ENCODE data around the gene ARFIP2. TPM values are rescaled to one million over a fixed set of nuclear protein-coding genes. Genes with fewer than 3 reads are reported as not detected.

ARFIP2 gene
- total RNA-seq, 3 donors from 2014 or later = 55.4 to 59.6 (median 56.5) TPM

DNA sequence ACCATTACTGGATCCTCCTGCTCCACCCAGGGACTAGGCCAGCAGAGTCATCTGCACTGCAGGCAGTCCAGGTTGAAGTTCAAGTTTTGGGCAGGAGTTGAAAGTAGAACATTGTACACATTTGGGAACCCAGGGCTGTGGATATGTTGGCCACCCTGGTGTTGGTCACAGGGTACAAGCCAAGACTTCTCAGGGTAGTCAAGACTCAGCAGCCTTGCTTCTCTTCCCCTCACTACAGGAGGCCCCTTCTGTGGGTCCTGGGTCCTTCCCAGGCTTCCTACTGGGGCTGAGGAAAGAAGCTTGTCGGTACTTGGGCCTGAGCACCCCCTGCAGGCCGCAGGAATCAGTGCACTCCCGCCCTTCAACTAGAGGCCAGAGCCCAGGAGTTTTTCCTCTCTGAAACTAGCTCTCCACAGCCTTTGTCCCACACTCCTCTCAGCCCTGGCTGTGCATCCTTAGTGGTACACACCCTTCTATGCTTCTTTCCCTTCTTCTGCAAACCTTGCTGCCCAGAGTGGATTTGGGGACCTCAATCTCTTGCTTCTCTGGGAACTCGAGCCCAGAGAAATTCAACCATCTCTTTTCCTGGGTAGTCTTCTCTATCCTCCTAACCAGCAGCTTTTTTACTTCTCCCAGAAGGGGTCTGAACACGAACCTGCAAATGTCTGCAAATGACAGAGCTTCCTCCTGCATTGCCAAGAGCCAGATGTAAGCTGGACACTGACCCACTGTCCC, 37.7 kb downstream of the ARFIP2 start:
- no peak overlapping the region for H3K4me3 Mint-ChIP-seq
- H3K36me3 Mint-ChIP-seq (ENCODE audit: insufficient read depth) = no peaks in the 10 kb centered on the region
- no peaks in the 10 kb centered on the region for H3K4me1 Mint-ChIP-seq (ENCODE audit: low read depth)
- ATAC-seq (peak; percentile 87 to 88), DNase-seq (peak; percentile 55)
- no peaks in the 10 kb centered on the region for H3K9me3 Mint-ChIP-seq
- no peaks in the 10 kb centered on the region for H3K27me3 Mint-ChIP-seq (ENCODE audit: low read depth)

DNA sequence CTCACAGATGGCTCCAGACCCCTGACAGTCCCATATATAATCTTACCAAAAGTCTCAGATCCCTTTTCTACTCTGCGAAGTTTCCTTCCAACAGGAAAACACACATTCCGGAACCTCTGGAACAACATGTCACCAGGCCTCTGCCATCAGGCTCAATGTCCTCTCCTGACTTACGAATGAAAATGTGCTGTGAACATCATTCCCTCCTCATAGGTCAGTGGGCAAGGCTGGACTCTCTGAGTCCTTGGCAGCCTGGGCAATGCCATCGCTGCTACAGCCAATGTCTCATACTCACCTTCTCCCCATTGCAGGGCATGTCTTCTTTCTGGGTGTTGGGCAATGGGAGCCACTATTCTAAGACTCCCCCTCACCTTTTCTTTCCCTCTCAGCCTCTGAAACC, 38.7 kb downstream of the ARFIP2 start:
- H3K36me3 Mint-ChIP-seq (ENCODE audit: insufficient read depth) = no peaks in the 10 kb centered on the region
- H3K9me3 Mint-ChIP-seq = no peaks in the 10 kb centered on the region
- DNase-seq (no peak), ATAC-seq (no peak)
- H3K27me3 Mint-ChIP-seq (ENCODE audit: low read depth) = no peaks in the 10 kb centered on the region
- H3K4me1 Mint-ChIP-seq (ENCODE audit: low read depth) = no peaks in the 10 kb centered on the region
- no peak overlapping the region for H3K4me3 Mint-ChIP-seq

DNA sequence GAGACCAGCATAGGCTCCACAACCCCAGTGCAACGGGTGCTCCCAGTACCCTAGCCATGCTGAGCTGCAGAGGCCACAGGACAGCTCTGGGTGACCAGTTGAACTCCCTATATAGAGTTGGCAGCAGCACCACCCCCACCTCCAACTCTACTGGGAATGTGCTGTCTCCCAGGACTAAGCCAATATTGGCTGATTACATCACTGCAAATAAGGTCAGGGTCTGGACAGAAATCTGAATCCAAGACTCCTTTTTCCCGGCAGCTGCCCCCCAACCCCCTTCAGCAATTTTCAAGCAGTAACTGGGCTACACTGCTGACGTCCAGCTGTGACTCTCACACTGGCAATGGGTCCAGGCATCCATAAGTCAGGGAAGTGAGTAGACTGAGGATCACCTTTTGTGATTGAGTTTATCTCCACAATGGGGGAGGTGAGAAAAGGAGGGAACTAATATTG, 40.2 kb downstream of the ARFIP2 start, which contains the start of gene HPX:
HPX (minus strand) TSS at position 82 of the 453 bp plus-strand sequence; CDS start at position 58, 24 bp downstream.
- no peaks in the 10 kb centered on the region for H3K4me1 Mint-ChIP-seq (ENCODE audit: low read depth)
- ATAC-seq (no peak), DNase-seq (no peak)
- no peaks in the 10 kb centered on the region for H3K27me3 Mint-ChIP-seq (ENCODE audit: low read depth)
- no peaks in the 10 kb centered on the region for H3K36me3 Mint-ChIP-seq (ENCODE audit: insufficient read depth)
- no peak within 1 kb of the TSS for H3K4me3 Mint-ChIP-seq
- no peaks in the 10 kb centered on the region for H3K9me3 Mint-ChIP-seq

DNA sequence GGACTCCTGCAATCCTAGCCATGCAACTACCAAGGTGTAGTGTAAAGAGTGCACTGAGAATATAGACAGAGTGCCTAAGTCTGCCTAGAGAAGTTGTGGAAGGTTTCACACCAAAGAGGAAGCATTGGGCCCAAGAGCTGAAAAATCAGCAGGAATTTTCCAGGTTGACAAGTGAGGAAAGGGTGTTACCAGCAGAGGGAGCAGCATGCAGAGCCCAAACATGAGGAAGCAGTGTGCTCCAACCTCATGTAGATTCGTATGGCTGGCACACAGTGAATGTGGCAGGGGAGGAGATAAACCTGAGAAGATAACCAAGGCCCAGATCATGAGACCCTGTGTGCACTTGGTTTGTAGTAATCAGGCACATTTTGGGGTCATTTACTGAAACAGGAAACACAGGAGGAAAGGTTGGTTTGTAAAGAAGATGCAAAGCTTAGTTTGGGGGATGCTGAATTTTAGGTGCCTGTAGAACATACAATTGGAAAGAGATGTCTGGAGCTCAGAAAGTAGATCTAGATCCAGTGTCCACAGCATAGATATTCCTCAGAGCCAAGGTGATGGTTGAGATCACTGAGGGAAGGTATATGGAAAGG, 42.1 kb downstream of the ARFIP2 start:
- no peak overlapping the region for H3K4me3 Mint-ChIP-seq
- no peaks in the 10 kb centered on the region for H3K9me3 Mint-ChIP-seq
- H3K27me3 Mint-ChIP-seq (ENCODE audit: low read depth) = no peaks in the 10 kb centered on the region
- peak; percentile 24 for DNase-seq
- peak in 1 of 2 donors; percentile 29 for ATAC-seq
- H3K36me3 Mint-ChIP-seq (ENCODE audit: insufficient read depth) = no peaks in the 10 kb centered on the region
- no peaks in the 10 kb centered on the region for H3K4me1 Mint-ChIP-seq (ENCODE audit: low read depth)

DNA sequence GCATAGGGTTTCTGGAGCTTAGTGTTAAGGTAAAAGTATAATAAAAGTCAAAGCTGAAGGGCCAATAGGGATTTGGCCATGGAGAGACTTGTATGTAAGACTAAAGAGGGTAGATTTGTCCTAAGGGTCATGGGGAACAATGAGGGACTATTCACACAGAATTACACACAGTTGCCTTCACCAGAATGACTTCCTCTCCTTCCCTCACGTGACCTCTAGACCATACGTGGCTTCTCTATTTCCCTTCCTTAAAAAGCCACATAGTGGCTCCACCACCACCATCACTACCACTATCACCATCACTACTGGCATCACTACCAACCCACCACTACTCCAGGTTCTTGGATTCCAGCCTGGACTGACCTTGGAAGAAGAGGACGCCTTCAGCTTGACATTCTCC, 43.1 kb downstream of the ARFIP2 start:
- no peaks in the 10 kb centered on the region for H3K9me3 Mint-ChIP-seq
- H3K36me3 Mint-ChIP-seq (ENCODE audit: insufficient read depth) = no peaks in the 10 kb centered on the region
- no peak for DNase-seq
- no peak overlapping the region for H3K4me3 Mint-ChIP-seq
- H3K27me3 Mint-ChIP-seq (ENCODE audit: low read depth) = no peaks in the 10 kb centered on the region
- H3K4me1 Mint-ChIP-seq (ENCODE audit: low read depth) = no peaks in the 10 kb centered on the region
- ATAC-seq = no peak

DNA sequence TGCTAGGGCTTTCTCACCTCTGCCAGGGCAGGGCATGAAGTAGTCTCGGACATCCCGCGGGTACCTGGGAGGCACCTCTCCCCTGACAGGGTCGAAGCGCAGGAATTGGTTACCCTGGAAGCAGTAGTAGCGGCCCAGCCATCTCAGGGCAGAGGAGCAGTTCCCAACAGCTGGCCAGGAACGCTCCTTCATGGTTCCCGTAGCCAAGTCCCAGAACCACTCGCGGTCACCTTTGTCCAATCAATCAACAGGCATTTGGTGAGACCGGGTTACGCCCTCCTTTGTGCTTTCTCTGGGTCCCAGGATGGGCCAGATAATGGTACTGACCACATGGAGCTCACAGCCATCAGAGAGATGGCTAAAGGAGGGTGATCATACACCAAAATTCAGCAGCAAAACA, 43.7 kb downstream of the ARFIP2 start:
- Mint-ChIP-seq H3K36me3 (ENCODE audit: insufficient read depth) (no peaks in the 10 kb centered on the region), H3K4me1 (ENCODE audit: low read depth) (no peaks in the 10 kb centered on the region), H3K9me3 (no peaks in the 10 kb centered on the region), H3K4me3 (no peak overlapping the region), H3K27me3 (ENCODE audit: low read depth) (no peaks in the 10 kb centered on the region)
- ATAC-seq (no peak), DNase-seq (no peak)

DNA sequence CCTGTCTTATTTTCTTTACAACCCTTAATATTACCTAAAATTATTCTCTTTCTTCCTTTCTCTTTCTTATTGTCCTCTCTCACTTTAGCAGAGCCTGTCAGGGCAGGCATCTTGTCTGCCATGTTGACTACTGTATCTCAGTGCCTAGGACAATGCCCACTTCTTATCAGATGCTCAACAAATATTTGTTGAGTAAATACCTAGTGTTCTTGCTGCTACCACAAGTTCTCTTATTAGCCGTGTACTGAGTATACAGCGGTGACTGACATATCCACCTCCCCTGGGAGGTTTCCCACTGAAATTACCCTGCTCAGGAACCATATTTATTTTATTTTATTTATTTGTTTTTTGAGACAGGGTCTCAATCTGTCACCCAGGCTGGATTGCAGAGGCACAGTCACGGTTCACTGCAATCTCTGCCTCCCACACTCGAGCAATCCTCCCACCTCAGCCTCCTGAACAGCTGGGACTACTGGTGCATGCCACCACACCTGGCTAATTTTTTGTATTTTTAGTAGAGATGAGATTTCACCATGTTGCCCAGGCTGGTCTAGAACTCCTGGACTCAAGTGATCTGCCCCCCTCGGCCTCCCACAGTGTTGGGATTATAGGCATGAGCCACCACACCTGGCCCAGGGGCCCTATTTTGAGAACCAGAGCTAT, 47.0 kb downstream of the ARFIP2 start:
- DNase-seq = no peak
- no peak overlapping the region for H3K4me3 Mint-ChIP-seq
- H3K4me1 Mint-ChIP-seq (ENCODE audit: low read depth) = no peaks in the 10 kb centered on the region
- no peaks in the 10 kb centered on the region for H3K27me3 Mint-ChIP-seq (ENCODE audit: low read depth)
- no peaks in the 10 kb centered on the region for H3K9me3 Mint-ChIP-seq
- H3K36me3 Mint-ChIP-seq (ENCODE audit: insufficient read depth) = no peaks in the 10 kb centered on the region
- ATAC-seq = no peak

DNA sequence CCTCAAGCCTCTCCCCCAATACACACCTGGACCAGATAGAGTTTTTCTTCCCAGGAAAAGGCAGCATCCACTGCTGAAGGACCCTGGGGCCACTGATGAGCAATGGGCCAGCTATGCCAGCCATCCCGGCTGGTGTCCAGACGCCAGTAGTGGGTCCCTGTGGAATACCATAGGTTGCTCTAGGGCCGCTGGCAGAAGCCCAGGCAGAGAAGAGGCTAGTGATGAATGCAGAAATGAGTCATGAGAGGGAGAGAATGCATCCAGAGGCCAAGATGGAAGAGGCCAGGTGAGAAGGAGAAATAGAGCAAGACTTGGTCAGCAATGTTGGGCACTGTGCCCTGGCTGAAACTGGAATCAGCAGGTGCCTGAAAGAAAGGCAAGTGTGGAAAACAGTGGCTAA, 49.3 kb downstream of the ARFIP2 start:
- ATAC-seq (no peak), DNase-seq (no peak)
- Mint-ChIP-seq H3K27me3 (ENCODE audit: low read depth) (no peaks in the 10 kb centered on the region), H3K9me3 (no peaks in the 10 kb centered on the region), H3K36me3 (ENCODE audit: insufficient read depth) (no peaks in the 10 kb centered on the region), H3K4me1 (ENCODE audit: low read depth) (no peaks in the 10 kb centered on the region), H3K4me3 (no peak overlapping the region)

DNA sequence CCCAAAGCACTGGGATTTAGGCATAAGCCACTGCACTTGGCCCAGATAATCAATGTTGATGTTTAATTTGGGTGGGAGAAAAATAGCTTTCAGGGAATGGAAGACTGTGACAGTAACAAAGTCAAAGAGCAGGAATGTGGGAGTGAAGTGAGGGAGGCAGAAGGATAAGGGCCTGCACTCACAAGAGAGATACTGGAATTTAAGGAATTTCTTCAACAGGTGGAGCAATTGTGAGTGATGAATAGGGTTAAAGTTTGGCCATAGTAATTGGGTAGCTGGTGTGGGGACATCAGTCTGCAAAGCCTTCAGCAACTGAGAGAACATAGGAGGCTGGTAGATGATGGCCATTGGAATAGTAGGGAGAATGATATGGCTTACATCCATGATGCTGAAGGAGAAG, 53.6 kb downstream of the ARFIP2 start:
- peaks cover 7% of the 10 kb centered on the region for H3K27me3 Mint-ChIP-seq (ENCODE audit: low read depth)
- no peaks in the 10 kb centered on the region for H3K36me3 Mint-ChIP-seq (ENCODE audit: insufficient read depth)
- H3K4me3 Mint-ChIP-seq = no peak overlapping the region
- no peak for DNase-seq
- H3K9me3 Mint-ChIP-seq = no peaks in the 10 kb centered on the region
- H3K4me1 Mint-ChIP-seq (ENCODE audit: low read depth) = no peaks in the 10 kb centered on the region
- no peak for ATAC-seq

Other genes starting within 250 kb of the ARFIP2 start
- gene FHIP1B, start 246.7 kb downstream of the ARFIP2 start, total RNA-seq = 10 to 100 TPM; 21.5 to 27.1 (median 22.9) TPM
- gene CNGA4, start 242.2 kb downstream of the ARFIP2 start, total RNA-seq = not detected
- gene CCKBR, start 221.5 kb downstream of the ARFIP2 start, total RNA-seq = not detected
- gene CAVIN3, start 160.8 kb downstream of the ARFIP2 start, total RNA-seq = 10 to 100 TPM in 2 of 3 donors, 1 to 10 TPM in 1; 8.6 to 26.1 (median 14.0) TPM
- 10 to 100 TPM; 13.1 to 18.2 (median 16.3) TPM for gene SMPD1, start 90.9 kb downstream of the ARFIP2 start, total RNA-seq
- 10 to 100 TPM; 25.7 to 34.5 (median 27.9) TPM for gene APBB1, start 62.2 kb downstream of the ARFIP2 start, total RNA-seq
- 1 to 10 TPM in 1 of 3 donors, under 1 TPM in 2; 0.71 to 2.0 (median 0.96) TPM for gene HPX, start 40.3 kb downstream of the ARFIP2 start, total RNA-seq
- gene TRIM3, start 7.4 kb downstream of the ARFIP2 start, total RNA-seq = 1 to 10 TPM; 3.2 to 4.3 (median 3.6) TPM
- gene TIMM10B, start 170 bp upstream of the ARFIP2 start, total RNA-seq = 10 to 100 TPM; 45.4 to 48.5 (median 48.1) TPM
- gene DNHD1, start 15.9 kb upstream of the ARFIP2 start, total RNA-seq = 1 to 10 TPM; 6.0 to 6.7 (median 6.1) TPM
- gene RRP8, start 122.3 kb upstream of the ARFIP2 start, total RNA-seq = 10 to 100 TPM; 37.8 to 48.2 (median 41.4) TPM
- 10 to 100 TPM; 38.6 to 48.9 (median 45.0) TPM for gene ILK, start 122.4 kb upstream of the ARFIP2 start, total RNA-seq
- gene TAF10, start 130.9 kb upstream of the ARFIP2 start, total RNA-seq = 100 to 1,000 TPM; 163 to 191 (median 188) TPM
- 10 to 100 TPM; 25.4 to 35.6 (median 27.3) TPM for gene TPP1, start 138.1 kb upstream of the ARFIP2 start, total RNA-seq
- under 1 TPM; 0.28 to 0.40 (median 0.33) TPM for gene DCHS1, start 174.5 kb upstream of the ARFIP2 start, total RNA-seq
- gene MRPL17, start 202.0 kb upstream of the ARFIP2 start, total RNA-seq = 100 to 1,000 TPM; 149 to 162 (median 156) TPM

All from activated T-cell treated with anti-CD3 and anti-CD28 coated beads, Interleukin-2, amount 50 U/mL, for 4 hours (primary cell).